IPS-11a (cell line): ENCODE data around the gene ARL5A.
"Not testable (repeated sequence)": the region's sequence is repeated elsewhere in the genome, so short reads cannot be mapped to it uniquely, and the experiment has no call there.

Experiments used
- H3K4me3 ChIP-seq: one replicate; pipeline ENCODE4 v1.5.1; 2013; ENCODE audit warnings: low read depth, low read length, control low read depth

The ARL5A gene

DNA sequence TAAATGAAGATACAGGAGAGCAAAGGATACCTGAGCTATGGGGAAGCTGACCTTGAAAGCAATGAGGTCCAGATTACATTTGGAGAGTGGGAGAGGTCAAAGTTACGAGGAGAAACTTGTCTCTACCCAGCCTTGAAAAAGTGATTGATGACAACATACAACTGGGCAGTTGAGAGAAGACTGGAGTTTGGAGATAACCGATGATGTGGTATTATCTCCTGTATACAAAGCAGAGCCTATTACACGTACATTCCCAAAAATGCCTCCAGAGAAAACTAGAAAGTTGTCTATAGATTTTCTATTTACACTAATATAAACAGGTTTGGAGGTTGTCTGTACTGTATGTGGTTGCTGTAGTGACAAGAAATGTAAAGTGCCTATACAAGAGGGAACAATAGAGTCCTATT is 28.3 kb downstream of the ARL5A start:
- no peak overlapping the region for H3K4me3 ChIP-seq

DNA sequence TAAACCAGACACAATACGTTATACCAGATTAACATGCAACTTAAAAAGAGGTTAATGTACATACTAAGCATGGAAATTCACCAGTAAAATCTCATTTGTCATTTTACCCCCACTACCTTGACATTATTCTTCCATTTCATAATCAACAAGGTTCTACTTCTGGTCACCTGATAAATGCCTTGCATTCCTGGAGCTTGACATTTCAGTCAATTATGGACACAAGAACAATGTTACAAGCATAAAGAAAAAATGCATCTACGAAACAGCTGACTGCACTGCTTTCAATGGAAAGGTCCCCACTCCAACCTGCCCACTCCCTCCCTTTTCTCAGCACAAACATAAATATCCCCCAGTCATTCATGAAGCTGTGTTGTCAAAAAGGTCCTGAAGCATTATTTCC is 31.4 kb downstream of the ARL5A start:
- H3K4me3 ChIP-seq: no peak overlapping the region

DNA sequence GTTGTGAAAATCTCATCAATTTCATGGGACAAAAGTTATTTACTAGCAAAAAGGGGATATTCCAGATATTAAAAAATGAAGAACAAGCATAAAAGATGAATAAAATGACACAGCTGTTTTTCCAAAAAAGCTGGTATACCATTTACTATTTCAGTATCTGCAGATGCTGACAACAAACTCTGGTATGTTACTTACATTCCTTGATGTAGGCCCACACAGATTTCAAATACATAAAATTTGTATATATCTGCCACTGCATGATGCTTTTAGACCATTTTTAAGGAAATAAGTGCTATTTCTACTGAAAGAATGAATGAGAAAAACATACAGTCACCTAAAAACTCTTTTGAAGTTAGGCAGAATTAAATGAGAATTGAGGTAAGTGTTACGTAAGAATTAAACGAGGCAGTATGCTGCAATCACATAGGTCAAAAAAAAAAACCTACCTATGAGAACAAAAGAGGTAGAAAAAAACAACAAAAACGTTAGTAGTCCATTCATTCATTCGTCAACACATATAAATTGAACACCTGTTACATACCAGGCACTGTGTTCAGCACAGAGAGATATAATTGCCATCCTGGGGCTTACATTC is 32.5 kb downstream of the ARL5A start:
- H3K4me3 ChIP-seq: no peak overlapping the region

DNA sequence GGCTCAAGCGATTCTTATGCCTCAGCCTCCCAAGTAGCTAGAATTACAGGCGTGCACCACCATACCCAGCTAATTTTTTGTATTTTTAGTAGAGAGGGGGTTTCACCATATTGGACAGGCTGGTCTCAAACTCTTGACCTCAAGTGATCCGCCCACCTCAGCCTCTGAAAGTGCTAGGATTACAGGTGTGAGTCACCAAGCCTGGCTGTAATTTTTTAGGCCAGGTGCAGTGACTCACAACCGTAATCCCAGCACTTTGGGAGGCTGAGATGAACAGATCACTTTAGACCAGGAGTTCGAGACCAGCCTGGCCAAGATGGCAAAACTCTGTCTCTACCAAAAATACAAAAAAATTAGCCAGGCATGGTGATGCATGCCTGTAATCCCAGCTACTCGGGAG is 33.8 kb downstream of the ARL5A start:
- H3K4me3 ChIP-seq: not testable (repeated sequence)

DNA sequence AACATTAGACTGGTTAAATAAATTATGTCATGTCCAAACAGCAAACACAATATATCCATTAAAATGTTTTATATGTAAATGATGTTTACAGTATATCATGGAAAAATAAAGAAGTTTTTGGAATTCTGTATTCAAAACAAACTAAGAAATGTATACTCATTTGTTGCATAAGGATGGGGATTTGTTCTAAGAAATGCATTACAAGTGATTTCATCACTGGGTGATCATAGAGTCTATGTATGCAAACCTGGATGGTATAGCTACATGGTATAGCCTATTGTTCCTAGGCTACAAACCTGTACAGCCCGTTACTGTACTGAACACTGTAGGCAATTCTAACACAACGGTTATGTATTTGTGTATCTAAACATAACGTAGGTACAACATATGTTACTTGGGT is 35.1 kb downstream of the ARL5A start:
- H3K4me3 ChIP-seq: no peak overlapping the region

DNA sequence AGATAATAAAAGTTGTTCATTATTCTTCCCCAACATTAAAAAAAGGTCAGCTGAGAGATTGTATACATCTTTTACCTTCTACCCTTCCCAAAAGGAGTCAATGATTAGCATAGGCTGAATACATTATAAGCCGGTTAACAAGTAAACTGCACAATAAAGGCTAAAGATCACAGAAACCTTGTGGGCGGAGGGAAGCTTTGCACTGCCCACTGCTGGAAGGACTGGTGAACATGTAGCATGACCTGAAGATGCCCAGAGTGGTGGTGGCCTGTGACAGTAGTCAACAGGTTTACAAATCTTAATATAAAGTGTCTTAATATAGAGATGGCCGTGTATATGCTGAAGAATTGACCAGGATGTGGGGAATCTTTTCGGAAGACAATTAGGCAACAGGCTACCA is 35.6 kb downstream of the ARL5A start:
- no peak overlapping the region for H3K4me3 ChIP-seq

DNA sequence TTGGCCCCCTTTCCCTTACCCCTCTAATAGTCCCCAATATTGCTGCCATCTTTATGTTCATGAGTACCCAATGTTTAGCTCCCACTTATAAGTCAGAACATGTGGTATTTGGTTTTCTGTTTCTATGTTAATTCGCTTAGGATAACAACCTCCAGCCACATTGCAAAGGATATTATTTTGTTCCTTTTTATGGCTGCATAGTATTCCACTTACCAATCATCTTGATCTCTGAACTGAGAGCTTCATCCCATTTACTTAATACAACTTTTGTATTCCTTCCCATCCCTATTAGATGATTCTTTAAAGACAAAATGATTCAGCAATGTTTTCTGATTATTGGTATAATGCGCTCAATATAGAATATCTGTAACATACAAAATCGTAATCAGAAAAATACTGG is 36.7 kb downstream of the ARL5A start:
- no peak overlapping the region for H3K4me3 ChIP-seq

DNA sequence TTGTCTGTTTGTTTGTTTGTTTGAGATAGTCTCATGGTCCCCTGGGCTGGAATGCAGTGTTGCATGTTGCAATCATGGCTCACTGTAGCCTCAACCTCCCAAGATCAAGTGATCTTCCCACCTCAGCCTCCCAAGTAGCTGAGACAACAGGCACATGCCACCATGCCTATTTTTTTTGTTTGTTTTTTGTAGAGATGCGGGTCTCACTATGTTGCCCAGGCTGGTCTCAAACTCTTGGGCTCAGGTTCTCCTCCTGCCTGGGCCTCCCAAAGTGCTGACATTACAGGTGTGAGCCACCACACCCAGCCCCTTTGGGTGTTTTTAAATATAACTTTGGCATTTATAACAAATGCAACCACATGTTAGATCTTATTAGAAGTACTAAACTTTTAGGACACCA is 37.5 kb downstream of the ARL5A start:
- no peak overlapping the region for H3K4me3 ChIP-seq

DNA sequence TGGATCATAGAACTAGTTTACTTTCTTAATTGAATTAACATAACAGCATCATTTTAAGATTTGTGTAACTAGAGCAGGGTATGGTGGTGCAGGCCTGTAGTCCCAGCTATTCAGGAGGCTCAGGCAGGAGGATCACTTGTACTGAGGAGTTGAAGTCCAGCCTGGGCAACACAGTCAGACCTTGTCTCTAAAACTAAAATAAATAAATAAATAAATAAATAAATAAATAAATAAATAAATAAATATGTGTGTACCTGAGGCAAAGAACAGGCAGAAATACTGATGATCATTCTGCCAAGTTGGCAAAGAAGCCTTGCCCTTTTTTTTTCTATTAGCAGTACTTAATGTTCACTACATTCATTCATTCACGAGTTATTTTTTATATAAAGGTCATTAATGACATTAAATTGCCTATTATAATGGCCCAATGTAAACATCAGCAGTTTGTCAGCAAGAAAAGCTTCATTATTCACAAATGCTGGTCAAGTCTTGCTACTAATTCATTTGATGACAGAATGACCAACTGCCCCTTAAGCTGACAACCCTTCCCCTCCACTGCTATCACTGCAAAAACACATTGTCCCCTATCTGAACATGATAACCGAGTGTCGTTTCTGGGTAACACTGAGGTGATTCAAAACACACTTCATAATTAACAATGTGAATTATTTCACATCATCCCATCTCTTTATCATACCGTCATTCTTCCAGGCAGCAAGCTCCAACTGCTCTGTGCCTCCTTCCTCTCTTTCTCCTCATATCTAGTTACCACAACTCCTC is 39.0 kb downstream of the ARL5A start:
- H3K4me3 ChIP-seq: no peak overlapping the region

DNA sequence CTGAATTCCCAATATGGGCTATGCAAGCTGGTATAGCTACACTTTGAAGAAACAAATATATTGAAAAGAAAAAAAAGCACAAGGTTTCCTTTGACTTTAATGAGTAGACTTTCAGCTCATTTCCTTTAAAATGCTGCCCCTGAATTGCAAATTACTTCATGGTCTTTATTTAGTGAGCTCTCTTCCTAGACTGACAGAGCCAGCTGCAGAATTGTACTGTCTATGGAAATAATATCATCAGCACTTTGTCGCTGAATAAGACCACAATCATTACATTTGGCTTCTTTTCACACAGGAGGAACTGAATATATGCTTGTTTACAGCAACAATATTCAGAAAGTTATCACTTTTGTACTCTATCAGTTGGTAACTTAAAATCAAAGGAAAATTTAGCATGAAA is 41.7 kb downstream of the ARL5A start:
- no peak overlapping the region for H3K4me3 ChIP-seq

DNA sequence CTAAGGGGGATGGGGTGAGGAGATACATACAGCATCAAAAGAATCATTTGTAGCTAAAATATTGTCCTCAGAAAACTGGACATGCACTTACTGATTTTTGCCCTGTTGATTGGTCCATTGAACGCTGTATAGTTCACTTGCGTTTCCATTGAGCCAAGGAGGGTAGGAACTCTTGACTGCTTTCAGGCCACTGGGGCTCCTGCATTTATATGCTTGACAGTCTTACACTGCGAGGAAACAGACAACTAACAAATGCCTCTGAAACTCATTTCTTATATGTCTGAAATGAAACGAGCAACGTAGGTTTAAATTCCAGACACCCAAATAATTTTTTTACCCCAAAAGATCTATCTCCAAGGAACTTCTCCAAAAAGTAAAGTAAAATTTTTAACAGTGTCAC is 42.1 kb downstream of the ARL5A start:
- no peak overlapping the region for H3K4me3 ChIP-seq

DNA sequence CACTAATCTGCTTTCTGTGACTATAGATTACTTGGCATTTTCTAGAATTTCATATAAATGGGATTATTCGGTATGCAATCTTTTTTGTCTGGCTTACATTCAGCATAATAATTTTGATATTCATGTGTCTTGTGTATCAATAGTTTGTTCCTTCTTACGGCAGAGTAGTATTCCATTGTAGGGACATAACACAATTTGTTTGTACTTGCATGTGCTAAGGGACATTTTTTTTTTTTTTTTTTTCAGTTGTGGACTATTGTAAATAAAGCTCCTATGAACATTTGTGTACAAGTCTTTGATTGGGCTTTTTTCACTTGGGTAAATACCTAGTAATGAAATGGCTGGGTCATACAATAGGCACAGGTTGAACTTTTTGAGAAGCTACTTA is 45.1 kb downstream of the ARL5A start:
- no peak overlapping the region for H3K4me3 ChIP-seq

DNA sequence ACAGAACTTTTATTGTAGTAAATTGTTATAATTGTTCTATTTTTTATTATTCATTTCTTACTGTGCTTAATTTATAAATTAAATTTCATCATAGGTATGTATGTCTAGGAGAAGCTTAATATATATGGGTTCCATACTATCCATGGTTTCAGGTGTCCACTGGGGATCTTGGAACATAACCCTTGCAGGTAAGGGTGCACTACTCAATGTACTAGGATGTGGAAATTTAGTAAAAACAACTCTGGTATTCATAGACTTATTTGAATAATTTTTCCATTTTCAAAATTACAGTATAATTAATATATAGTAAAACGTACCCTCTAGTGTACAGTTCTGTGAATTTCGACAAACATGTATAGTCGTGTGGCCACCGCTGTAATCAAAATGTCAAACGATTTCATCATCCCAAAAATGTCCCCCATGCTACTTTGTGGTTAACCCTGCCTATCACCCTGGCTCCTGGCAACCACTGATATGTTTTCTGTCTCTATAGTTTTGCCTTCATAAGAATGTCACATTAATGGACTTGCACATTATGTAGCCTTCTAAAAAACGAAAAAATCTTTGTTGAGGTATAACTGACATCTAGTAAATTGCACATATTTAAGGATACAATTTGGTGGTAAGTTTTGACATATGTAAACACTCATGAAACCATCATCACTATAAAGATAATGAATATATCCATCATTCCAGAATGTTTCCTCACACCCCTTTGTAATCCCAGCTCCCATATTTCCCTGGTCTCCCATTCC is 45.7 kb downstream of the ARL5A start:
- H3K4me3 ChIP-seq: no peak overlapping the region

DNA sequence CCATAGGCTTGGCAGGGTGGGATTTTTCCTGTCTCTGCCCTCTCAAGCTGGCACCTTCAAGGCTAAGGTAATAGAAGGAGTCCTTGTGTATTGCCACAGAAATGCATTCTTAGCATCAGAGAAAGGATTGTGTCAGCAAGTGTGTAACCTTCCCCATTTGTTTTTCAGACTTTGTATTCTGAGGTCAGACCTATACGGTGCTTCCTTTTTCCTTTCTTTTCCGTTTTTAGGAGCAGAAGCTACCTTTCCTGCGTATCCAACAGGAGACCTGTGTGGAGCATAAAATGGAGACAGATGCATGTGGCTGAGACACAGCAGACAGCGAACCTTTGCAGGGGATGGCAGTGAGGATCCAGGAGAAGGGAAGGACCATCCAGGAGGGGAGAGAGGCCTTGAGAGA is 46.6 kb downstream of the ARL5A start:
- H3K4me3 ChIP-seq: no peak overlapping the region

DNA sequence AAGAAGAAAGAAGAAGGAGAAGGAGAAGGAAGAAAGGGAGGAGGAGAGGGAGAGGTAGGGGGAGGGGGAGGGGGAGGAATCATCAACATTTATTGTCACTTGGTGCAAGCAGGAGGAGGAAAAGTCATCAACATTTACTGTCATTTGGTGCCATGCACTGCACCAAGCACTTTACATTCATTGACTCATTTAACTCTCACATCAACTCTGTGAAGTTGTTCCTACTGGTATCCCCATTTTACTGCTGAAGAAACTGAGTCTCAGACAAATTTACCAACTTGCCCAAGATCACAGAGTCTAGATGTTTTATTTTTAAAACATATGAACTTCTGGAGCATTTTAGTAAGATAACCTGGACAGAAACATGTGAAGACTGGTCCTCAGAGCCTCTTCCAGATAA is 47.3 kb downstream of the ARL5A start:
- H3K4me3 ChIP-seq: no peak overlapping the region

DNA sequence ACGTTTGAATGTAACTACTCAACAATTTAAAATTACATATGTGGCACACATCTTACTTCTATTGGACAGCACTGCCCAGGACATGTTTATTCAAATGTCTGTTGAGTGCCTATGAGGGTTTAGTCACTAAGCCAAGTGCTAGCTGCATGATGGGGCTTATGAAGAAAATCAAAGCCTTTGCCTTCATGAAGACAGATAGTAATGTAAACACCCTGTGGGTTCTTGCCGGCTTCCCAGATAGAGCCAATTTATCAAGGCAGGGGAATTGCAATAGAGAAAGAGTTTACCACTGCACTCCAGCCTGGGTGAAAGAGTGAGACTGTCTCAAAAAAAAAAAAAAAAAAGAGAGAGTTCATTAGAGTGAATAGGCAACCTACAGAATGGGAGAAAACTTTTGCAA is 50.3 kb downstream of the ARL5A start:
- no peak overlapping the region for H3K4me3 ChIP-seq

DNA sequence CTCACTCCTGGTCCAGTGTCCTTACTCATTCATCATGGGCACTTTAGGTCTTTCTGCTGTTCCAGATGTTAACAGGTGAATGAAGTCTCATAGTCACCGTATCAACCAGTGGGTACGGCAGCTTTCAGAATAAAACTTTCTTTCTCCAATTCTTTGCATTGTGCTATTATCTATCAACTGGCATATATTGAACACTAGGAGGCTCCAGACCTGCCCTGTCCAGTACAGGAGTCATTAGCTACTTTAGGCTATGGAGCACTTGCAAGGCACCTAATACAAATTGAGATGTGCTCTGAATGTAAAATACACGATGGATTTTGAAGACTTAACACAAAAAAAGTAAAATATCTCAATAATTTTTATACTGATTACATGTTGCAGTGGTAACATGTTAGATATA is 50.7 kb downstream of the ARL5A start:
- no peak overlapping the region for H3K4me3 ChIP-seq

DNA sequence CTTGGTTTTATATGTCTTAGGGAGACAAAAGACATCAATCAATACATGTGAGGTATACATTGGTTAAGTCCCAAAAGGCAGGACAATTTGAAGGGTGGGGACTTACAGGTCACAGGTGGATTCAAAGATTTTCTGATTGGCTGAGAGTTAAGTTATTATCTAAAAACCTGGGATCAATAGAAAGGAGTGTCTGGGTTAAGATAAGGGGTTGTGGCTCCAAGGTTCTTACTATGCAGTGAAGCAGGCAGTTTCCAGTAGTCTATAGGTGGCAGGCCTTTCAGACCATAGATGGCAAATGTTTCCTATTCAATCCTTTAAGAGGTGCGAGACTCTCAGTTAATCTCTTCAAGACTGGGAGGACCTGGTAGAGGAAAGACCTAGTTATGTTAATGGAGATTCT is 51.9 kb downstream of the ARL5A start:
- no peak overlapping the region for H3K4me3 ChIP-seq

DNA sequence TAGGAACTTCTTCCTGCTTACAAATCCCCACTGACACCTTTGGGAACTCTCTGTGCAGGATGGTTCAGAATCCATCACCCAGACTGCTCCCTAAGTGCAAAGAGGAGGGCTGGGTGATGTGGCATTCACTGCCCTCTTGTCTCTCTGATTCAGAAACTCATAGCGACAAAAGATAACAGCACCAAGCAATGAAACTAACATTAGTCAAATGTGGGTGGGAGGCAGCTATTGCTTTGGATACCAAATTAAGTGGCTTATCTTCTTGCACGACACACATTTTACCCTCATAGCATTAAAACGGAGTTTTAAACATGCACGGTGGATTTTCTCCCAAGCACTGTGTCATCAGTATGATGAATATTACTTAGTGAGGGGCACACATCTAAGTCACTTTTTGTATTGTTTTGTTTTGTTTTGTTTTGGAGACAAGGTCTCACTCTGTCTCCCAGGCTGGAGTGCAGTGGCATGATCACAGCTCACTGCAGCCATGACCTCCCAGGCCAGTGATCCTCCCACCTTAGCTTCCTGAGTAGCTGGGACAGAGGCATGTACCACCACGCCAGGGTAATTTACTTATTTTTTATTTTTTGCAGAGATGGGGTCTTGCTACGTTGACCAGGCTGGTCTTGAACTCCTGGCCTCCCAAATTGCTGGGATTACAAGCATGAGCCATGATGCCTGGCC is 53.0 kb downstream of the ARL5A start:
- no peak overlapping the region for H3K4me3 ChIP-seq

DNA sequence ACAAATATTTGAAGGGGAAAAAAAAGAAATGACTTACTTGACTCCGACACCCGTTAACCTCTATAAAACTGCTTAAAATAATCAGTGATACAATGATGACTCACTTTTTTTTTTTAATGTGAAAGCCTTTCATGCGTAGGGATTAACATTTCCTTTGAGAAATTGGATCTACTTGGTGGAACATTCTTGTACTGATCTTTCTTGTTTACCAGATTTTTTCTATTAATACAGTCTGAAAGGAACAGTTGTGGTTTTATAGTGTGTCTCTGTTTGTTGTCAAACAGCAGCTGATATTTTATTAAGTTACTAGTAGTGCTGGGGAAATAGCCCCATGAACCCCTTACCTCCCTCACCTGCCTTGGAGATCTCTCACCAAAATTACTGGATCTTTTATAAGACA is 53.7 kb downstream of the ARL5A start:
- no peak overlapping the region for H3K4me3 ChIP-seq

DNA sequence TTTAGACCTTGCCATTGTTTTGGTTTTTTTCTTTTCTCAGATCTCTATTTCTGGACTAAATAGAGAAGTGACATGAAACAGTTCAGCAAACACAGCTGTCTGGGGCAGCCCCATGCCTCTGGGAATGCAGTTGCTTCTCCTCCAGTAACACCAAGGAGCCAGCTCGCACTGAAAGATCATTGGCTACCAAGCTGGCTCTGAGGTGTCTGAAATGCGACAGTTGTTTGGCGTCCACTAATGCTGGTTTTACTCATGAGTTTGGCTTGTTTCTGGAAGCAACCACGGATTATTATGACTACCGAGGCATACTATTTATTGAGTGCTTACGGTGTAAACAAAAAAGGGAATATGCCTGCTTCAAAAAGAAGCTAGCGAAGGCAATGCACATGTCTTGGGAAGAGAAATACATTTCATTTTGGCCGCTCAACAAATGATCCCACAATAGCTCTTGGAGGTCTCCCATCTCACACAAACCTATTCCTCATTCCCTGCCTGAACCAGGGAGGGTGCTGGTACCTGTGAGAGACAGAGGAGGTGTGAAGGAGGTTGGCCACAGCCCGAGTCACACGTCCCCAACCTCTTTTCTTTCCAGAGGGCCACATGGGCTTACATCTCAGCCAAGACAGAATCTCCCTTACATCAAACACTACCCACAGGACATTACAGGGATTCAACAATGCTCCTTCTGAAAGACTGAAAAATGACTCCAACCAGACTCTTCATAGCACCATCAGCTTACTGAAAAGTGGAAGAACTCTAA is 56.4 kb downstream of the ARL5A start:
- H3K4me3 ChIP-seq: no peak overlapping the region
